Daoy (cell line): ENCODE results near the gene WHRN. TPM values are rescaled to one million over a fixed set of nuclear protein-coding genes. Genes with fewer than 3 reads are reported as not detected.

Experiments used
- DNase-seq: peaks from one replicate; pipeline ENCODE4 v3.0.0-alpha.2; 2015; ENCODE audit warnings: low read depth
- total RNA-seq: library from RNA; depleted of rRNA; stranded (reverse); fragments of >200 nt; shearing (Covaris generic); gene quantifications from 2 replicates; pipeline ENCODE4 v1.2.3, GENCODE V29; 2014

The WHRN gene
- total RNA-seq, 1 experiment from 2014 or later: 1.6 TPM

GRCh38 chr9:114383521-114384231 lies 121.6 kb downstream of the WHRN start:
- no peak for DNase-seq

GRCh38 chr9:114382699-114383520 lies 122.4 kb downstream of the WHRN start:
- no peak for DNase-seq

DNA sequence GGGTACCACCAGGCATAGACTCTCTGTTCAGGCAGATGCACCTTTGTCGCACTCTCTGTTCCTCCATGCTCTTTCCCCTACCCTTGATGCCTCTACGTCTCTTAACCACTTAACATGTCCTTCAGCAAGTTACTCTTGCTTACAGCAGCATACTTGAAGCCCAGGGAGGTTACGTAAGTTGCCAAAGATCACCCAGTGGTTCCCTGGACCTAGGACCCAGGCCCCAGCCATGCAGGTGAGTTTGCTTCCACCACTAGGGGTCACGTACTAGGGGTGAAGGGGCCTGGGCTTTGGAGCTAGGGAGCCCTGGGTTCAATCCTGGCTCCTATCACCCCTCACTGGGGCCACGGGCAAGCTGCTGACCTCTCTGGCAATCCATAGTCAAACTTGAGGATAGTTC lies 126.4 kb downstream of the WHRN start:
- no peak for DNase-seq

- DNase-seq: no peak
Observed at GRCh38 chr9:114378016-114378415, 127.3 kb downstream of the WHRN start.

DNA sequence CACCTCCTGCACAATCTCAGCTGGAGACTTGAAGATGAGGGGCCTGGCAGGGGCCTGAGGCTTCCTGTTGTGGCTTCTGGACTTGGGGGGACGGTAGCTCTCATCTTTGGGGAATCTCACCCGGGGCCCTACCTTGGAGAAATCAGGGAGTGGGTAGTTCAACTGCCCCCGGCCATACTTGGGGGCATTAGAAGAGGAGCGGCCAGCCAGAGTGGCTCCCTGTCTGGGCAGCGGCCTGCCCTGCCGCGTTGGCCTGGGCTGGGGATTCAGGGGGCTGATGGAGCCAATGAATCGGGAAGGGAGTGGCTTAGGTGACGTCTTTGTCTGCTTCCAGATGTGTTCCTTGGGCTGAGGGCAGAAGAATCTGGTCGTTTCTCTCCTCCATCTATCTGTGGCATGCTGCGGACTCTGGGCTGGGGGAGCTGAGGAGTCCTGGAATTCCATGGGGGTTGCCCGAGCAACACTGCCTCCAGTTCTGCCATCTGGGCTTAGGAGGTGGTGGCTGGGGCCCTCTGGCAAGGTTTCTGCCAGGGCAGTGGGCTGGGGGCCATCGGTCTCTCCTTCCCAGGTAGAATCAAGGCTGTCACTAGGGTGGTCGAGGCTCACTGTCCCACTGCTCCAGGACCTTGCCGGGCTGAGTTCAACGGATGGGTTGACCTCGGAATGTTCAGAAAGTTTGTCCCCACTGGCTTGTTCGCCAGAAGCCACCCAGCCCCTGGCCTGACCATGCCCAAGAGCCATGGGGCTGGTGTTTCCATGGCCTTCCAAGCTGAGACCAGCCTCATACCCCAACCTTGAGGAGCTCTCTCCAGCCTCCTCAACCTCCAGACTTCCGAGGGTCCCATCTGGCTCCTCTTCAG lies 128.5 kb downstream of the WHRN start:
- no peak for DNase-seq

DNA sequence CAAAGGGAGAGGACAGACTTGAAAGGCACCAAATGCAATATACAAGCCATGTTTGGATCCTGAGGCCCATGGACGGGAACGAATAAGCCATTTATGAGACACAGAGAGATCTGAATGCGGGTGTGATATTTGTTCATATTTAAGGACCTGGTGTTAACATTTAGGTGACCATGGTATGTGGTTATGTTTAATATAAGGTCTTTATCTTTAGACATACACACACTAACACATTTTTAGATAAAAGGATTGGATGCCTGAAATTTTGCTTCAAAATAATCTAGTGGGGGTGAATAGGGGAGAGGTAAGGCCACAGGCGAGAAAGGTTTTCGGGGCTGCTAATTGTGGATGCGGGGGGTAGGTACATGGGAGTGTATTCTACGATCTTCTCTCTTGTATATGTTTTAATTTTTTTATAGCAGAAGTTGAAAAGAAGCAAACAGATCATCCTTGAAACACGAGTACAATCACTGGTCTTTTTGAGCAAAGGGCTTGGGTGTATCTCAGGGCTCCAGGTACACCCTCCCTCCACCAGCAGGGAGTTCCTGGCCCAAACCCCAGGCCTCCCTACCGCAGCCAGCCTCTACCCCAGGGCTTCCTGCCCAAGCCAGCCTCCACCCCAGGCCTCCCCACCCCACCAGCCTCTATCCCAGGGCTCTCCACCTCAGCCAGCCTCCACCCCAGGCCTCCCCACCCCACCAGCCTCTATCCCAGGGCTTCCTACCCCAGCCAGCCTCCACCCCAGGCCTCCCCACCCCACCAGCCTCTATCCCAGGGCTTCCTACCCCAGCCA lies 129.7 kb downstream of the WHRN start:
- DNase-seq: no peak

GRCh38 chr9:114374936-114375335 lies 130.3 kb downstream of the WHRN start:
- no peak for DNase-seq

- no peak for DNase-seq
Observed at GRCh38 chr9:114373960-114374730, 131.1 kb downstream of the WHRN start.

GRCh38 chr9:114372921-114373448 lies 132.3 kb downstream of the WHRN start:
- no peak for DNase-seq

- peak; percentile 57 for DNase-seq
Observed at GRCh38 chr9:114371973-114372917, 133.0 kb downstream of the WHRN start.

DNA sequence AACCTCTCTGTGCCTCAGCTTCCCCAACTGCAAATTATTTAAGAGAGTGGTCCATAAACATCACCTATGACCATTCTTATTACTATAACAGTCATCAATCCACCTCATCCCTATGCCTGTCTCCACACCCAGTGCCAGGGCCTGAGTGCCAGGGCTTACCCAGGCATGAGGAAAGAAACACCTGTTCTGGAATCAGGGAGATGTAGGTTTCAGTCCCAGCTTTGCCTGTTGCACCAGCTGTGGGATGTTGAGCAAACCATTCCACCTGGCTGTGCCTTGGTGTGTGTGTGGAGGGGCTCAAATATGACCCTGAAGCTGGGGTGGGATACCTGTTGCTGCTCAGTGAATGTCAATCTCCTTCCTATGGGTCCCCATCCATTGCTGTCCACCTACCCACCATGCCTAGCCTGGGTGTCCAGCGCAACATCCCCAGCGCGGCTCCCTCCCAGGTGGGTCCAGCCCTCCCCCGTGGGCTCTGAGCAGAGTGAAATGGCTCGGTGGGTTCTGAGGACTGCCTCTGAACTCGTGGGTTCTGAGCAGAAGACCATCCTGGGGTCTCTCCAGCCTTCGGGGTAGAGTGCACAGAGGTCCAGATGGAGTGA lies 133.8 kb downstream of the WHRN start:
- DNase-seq: no peak

DNA sequence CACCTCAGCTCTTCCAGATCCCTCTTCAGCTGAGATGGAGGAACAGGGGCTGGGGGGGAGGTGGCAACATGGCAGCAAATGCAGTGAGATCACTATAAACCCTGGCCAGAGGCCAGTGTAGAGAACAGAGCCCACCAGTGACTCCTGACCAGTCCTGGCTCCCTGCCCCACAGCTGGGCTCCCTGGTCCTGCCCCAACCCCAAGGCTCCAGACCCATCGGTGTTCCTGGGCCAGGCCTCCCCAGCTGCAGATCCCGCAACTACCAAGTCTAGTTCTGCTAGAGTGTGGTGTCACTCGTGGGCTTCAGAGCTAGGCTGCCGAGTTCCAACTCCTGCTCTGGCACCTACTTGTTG lies 134.3 kb downstream of the WHRN start:
- no peak for DNase-seq

DNA sequence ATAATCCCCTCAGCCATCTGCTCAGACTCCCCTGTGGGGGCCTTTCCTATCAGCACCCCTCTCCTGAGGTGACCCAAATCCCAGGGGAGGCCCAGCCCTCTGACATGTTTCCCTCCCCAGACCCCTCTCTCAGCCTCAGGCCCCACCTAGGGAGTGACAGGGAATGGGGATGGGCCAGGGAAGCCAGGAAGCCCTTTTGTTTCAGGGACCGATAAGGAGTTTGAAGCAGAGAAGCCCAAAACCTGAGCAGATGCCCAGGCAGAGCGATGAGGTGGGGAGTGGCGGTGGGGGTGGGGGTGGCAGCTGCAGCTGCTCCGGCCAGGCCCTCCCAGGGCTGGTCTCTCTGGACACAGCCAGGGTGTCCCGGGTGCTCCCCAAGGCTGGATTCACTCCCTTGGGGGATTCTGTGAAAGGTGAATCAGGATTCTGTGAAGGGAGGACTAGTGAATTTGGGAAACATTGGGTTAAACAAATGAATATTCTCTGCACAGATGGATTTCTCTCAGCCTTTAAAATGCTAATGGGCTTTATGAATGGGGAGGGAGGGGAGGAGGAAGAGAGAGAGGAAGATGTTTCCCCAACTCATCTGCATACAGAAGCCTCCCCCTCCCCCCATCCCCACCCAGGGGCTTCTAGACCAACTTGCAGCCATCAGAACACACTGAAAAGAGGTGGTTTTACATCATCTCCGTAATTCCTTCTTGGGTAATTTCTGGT lies 134.9 kb downstream of the WHRN start:
- DNase-seq: no peak

GRCh38 chr9:114369216-114370130 lies 135.8 kb downstream of the WHRN start:
- no peak for DNase-seq

DNA sequence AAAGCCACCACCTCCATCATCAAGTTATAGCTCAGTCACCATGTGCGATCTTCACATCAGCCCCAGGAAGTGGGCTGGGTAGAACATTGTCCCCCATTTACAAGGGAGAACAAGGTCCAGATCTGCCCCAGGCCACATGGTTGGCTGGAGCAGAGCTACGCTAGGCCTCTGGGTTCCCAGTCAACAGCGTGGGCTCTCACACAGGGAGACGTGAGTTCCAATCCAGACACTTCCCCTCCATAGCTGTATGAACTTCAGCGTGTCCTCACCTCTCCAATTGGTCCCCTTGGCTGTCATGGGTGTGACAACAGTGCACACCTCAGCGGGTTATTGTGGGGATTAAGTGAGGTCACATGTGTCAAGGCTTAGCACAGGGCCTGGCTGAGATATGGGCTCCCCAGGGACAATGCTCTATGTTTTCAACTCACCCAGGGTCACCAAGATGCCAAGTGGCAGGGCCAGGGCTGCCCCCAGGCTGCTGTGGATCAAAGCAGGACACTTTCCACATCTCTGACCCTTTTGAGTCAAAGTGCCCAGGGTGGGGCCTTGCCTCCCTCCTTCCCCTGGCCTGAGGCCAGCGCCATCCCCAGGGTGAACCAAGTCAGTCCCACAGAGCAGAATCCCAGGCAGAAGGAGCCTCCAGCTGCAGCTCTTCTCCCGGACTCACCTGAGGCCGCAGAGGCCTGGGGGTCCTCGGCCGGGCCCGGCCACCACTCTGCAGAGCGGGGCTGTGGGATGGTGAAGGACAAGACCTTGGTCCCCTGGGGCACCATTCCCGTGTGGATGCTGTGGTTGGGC lies 137.3 kb downstream of the WHRN start:
- no peak for DNase-seq

GRCh38 chr9:114367366-114367765 lies 137.9 kb downstream of the WHRN start:
- no peak for DNase-seq
